Measurements from ENCODE around the gene FLVCR1.

The FLVCR1 gene

DNA sequence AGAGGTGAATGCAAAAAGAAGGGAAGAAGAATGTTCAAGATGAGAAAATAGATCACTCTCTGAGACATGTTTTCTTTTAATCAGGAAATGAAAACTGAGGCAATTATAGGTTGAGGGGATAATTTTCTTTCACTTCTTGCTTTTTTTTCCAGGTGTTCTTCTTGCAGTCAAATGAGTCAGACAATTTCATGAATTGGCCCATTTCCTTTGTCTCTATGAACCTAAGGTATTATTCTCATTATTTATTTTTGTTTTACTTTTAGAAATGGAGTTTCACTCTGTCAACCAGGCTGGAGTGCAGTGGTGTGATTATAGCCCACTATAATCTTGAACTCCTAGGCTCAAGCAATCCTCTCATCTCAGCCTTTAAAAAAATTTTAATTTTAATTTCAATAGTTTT lies 88.8 kb downstream of the FLVCR1 start:
- no peak overlapping the region for H3K4me3 ChIP-seq (replicated peaks; ENCODE audit: low read depth, low read length)
- TF ChIP-seq, protein P1, sequence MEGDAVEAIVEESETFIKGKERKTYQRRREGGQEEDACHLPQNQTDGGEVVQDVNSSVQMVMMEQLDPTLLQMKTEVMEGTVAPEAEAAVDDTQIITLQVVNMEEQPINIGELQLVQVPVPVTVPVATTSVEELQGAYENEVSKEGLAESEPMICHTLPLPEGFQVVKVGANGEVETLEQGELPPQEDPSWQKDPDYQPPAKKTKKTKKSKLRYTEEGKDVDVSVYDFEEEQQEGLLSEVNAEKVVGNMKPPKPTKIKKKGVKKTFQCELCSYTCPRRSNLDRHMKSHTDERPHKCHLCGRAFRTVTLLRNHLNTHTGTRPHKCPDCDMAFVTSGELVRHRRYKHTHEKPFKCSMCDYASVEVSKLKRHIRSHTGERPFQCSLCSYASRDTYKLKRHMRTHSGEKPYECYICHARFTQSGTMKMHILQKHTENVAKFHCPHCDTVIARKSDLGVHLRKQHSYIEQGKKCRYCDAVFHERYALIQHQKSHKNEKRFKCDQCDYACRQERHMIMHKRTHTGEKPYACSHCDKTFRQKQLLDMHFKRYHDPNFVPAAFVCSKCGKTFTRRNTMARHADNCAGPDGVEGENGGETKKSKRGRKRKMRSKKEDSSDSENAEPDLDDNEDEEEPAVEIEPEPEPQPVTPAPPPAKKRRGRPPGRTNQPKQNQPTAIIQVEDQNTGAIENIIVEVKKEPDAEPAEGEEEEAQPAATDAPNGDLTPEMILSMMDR (IDR thresholded peaks at IDR 0.05; ENCODE audit: low read length, missing control alignments), result no peak
- DNase-seq (ENCODE audit: low read depth), result no peak
